Measurements from ENCODE around the gene LRG1. TPM values are rescaled to one million over a fixed set of nuclear protein-coding genes. Genes with fewer than 3 reads are reported as not detected.

LRG1 gene
- total and polyA plus RNA-seq, 10 donors = 1.7 to 54.0 (median 12.3) TPM

GRCh38 chr19:4508698-4509097, 31.1 kb downstream of the LRG1 start:
- Histone ChIP-seq H3K36me3 (peaks cover 0 to 49% (median 9%) of the 10 kb centered on the region in 6 donors), H3K9me3 (no peaks in the 10 kb centered on the region), H3K4me1 (peaks cover 0 to 9% (median 0%) of the 10 kb centered on the region in 6 donors), H3K27me3 (replicated peaks in 1 of 7) (no peaks in the 10 kb centered on the region), H3K27ac (no peak overlapping the region), H3K4me3 (no peak overlapping the region)
- DNase-seq = no peak
- intact Hi-C loops (cut with DNase I; ENCODE audit: low total_unique reads) = no loop called here
- WGBS, 5 donors = 84 to 94% (median 88%) methylated on average over 19 to 21 of the region's 21 CpGs
- TF ChIP-seq POLR2A (IDR thresholded peaks at IDR 0.05) = no peak
- TF ChIP-seq POLR2AphosphoS5 (IDR thresholded peaks at IDR 0.05) = peak in 1 of 3 donors; percentile 58

- Histone ChIP-seq H3K9me3 (no peaks in the 10 kb centered on the region), H3K4me1 (peaks cover 0 to 9% (median 0%) of the 10 kb centered on the region in 6 donors), H3K4me3 (no peak overlapping the region), H3K27ac (no peak overlapping the region), H3K36me3 (peaks cover 0 to 58% (median 15%) of the 10 kb centered on the region in 6 donors), H3K27me3 (replicated peaks in 1 of 7) (no peaks in the 10 kb centered on the region)
- WGBS, 5 donors = 81 to 92% (median 86%) methylated on average over 12 to 17 of the region's 17 CpGs
- TF ChIP-seq POLR2AphosphoS5 (IDR thresholded peaks at IDR 0.05) = peak in 1 of 3 donors; percentile 39
- TF ChIP-seq, protein P1, sequence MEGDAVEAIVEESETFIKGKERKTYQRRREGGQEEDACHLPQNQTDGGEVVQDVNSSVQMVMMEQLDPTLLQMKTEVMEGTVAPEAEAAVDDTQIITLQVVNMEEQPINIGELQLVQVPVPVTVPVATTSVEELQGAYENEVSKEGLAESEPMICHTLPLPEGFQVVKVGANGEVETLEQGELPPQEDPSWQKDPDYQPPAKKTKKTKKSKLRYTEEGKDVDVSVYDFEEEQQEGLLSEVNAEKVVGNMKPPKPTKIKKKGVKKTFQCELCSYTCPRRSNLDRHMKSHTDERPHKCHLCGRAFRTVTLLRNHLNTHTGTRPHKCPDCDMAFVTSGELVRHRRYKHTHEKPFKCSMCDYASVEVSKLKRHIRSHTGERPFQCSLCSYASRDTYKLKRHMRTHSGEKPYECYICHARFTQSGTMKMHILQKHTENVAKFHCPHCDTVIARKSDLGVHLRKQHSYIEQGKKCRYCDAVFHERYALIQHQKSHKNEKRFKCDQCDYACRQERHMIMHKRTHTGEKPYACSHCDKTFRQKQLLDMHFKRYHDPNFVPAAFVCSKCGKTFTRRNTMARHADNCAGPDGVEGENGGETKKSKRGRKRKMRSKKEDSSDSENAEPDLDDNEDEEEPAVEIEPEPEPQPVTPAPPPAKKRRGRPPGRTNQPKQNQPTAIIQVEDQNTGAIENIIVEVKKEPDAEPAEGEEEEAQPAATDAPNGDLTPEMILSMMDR (IDR thresholded peaks at IDR 0.05 in 8 of 11, conservative IDR thresholded peaks at IDR 0.05 in 3 of 11) = no peak
- no peak for TF ChIP-seq POLR2A (IDR thresholded peaks at IDR 0.05)
- DNase-seq = no peak
- intact Hi-C loops (cut with DNase I; ENCODE audit: low total_unique reads) = no loop called here
Observed at GRCh38 chr19:4507804-4508203, 32.0 kb downstream of the LRG1 start.

DNA sequence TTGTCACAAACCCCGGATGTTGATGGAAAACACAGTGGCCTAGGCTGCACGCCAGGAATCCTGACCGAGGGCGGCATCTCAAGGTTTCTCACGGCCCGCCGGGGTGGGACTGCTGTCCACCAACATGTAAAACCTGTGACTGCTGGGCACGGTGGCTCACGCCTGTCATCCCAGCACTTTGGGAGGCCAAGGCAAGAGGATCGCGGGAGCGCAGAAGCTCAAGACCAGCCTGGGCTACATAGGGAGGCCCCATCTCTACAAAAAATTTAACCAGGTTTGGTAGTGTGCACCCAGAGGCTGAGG, 32.7 kb downstream of the LRG1 start:
- Histone ChIP-seq H3K9me3 (no peaks in the 10 kb centered on the region), H3K27me3 (replicated peaks in 1 of 7) (no peaks in the 10 kb centered on the region), H3K4me1 (peaks cover 0 to 9% (median 0%) of the 10 kb centered on the region in 6 donors), H3K4me3 (no peak overlapping the region), H3K27ac (no peak overlapping the region), H3K36me3 (peaks cover 0 to 65% (median 21%) of the 10 kb centered on the region in 6 donors)
- DNase-seq = no peak
- WGBS, 5 donors = 76 to 98% (median 85%) methylated on average over 5 to 12 of the region's 12 CpGs
- TF ChIP-seq POLR2A (IDR thresholded peaks at IDR 0.05) (no peak), POLR2AphosphoS5 (IDR thresholded peaks at IDR 0.05) (peak in 1 of 3 donors; percentile 10)
- TF ChIP-seq, protein P1 (IDR thresholded peaks at IDR 0.05 in 8 of 11, conservative IDR thresholded peaks at IDR 0.05 in 3 of 11) = no peak
- intact Hi-C loops (cut with DNase I; ENCODE audit: low total_unique reads) = no loop called here

- Histone ChIP-seq H3K4me3 (no peak overlapping the region), H3K4me1 (peaks cover 0 to 9% (median 0%) of the 10 kb centered on the region in 6 donors), H3K27me3 (replicated peaks in 1 of 7) (no peaks in the 10 kb centered on the region), H3K27ac (peak overlapping the region in 1 of 8 donors; percentile 3), H3K9me3 (no peaks in the 10 kb centered on the region), H3K36me3 (peaks cover 0 to 70% (median 26%) of the 10 kb centered on the region in 6 donors)
- no peak for DNase-seq
- intact Hi-C loops (cut with DNase I; ENCODE audit: low total_unique reads) = no loop called here
- TF ChIP-seq POLR2AphosphoS5 (IDR thresholded peaks at IDR 0.05) = peak in 1 of 3 donors; percentile 44
- TF ChIP-seq POLR2A (IDR thresholded peaks at IDR 0.05) = no peak
- WGBS, 5 donors = 81 to 90% (median 88%) methylated on average over 15 to 17 of the region's 17 CpGs
Observed at GRCh38 chr19:4506449-4507149, 33.2 kb downstream of the LRG1 start.

DNA sequence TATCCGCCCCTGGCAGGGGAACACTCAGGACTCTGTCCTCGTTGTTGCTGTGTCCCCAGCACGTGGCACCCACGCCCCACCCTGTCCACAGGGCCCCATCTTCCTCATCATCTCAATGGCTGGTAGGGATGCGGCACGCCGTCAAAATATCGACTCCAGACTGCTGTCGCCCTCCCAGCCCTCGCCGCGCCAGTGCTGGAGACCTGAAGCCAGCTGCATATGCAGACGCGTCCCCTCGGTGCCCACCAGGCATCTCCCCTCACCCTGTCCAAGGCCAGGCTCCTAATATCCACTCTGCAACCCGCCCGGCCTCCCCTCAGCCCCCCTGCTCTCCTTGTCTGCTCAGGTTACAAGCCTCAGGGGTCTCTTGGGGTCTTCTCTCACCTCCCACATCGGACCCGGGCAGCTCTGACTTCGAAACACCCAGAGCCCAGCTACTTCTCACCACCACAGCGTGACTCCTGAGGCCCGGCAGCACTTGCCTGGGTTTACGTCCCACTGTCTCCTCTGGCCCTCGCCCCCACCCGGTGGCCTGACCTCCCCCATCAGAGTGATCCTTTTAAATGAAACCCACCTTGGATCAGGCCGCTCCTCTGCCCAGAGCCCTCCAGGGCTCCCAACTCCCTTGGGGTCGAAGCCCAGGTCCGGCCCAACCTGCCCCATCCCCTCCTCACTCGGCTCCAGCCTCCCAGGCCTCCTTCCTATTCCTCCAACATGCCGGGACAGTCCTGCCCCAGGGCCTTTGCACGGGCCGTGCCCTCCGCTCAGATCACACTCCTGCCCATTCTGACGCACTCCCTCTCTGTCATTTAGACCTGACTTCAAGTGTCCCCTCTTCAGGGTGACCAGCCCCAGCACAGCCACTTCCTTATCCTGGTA, 34.0 kb downstream of the LRG1 start:
- Histone ChIP-seq H3K36me3 (peaks cover 0 to 78% (median 33%) of the 10 kb centered on the region in 6 donors), H3K9me3 (no peaks in the 10 kb centered on the region), H3K4me1 (peaks cover 0 to 9% (median 0%) of the 10 kb centered on the region in 6 donors), H3K27ac (no peak overlapping the region), H3K4me3 (no peak overlapping the region), H3K27me3 (replicated peaks in 1 of 7) (no peaks in the 10 kb centered on the region)
- TF ChIP-seq POLR2AphosphoS5 (IDR thresholded peaks at IDR 0.05) = peak in 1 of 3 donors; percentile 16
- TF ChIP-seq, protein P1 (IDR thresholded peaks at IDR 0.05 in 8 of 11, conservative IDR thresholded peaks at IDR 0.05 in 3 of 11) = no peak
- DNase-seq = no peak
- WGBS, 5 donors = 95 to 97% (median 96%) methylated on average over 34 of the region's 34 CpGs
- intact Hi-C loops (cut with DNase I; ENCODE audit: low total_unique reads) = no loop called here

Measured in spleen (tissue), 11 donors.